Measurements from ENCODE around the gene WNK2. TPM values are rescaled to one million over a fixed set of nuclear protein-coding genes. Genes with fewer than 3 reads are reported as not detected.

Gene WNK2
- polyA plus RNA-seq, 1 experiment = not detected

GRCh38 chr9:93225417-93225816 lies 41.5 kb downstream of the WNK2 start:
- Histone ChIP-seq H3K27me3 (ENCODE audit: control insufficient read depth, insufficient read depth, low read length) (no peaks in the 10 kb centered on the region), H3K4me3 (ENCODE audit: low read depth, low read length) (no peak overlapping the region), H3K36me3 (ENCODE audit: control insufficient read depth, insufficient read depth, low read length) (no peaks in the 10 kb centered on the region)
- ChIA-PET POLR2A (no interaction called here), CTCF (no interaction called here)
- DNase-seq (ENCODE audit: low read depth) = no peak
- TF ChIP-seq CTCF (IDR thresholded peaks at IDR 0.05; ENCODE audit: insufficient read depth, low read depth, low read length) = no peak

- no peak for TF ChIP-seq CTCF (IDR thresholded peaks at IDR 0.05; ENCODE audit: insufficient read depth, low read depth, low read length)
- no peak overlapping the region for H3K4me3 ChIP-seq (ENCODE audit: low read depth, low read length)
- ChIA-PET CTCF (no interaction called here), POLR2A (no interaction called here)
- DNase-seq (ENCODE audit: low read depth) = no peak
- H3K36me3 ChIP-seq (ENCODE audit: control insufficient read depth, insufficient read depth, low read length) = no peaks in the 10 kb centered on the region
- H3K27me3 ChIP-seq (ENCODE audit: control insufficient read depth, insufficient read depth, low read length) = no peaks in the 10 kb centered on the region
These were observed 42.0 kb downstream of the WNK2 start for GRCh38 chr9:93225892-93226291.

GRCh38 chr9:93226819-93227218 lies 42.9 kb downstream of the WNK2 start:
- no peak for DNase-seq (ENCODE audit: low read depth)
- Histone ChIP-seq H3K4me3 (ENCODE audit: low read depth, low read length) (no peak overlapping the region), H3K27me3 (ENCODE audit: control insufficient read depth, insufficient read depth, low read length) (no peaks in the 10 kb centered on the region), H3K36me3 (ENCODE audit: control insufficient read depth, insufficient read depth, low read length) (no peaks in the 10 kb centered on the region)
- POLR2A ChIA-PET = no interaction called here
- TF ChIP-seq CTCF (IDR thresholded peaks at IDR 0.05; ENCODE audit: insufficient read depth, low read depth, low read length) = no peak
- CTCF ChIA-PET = no interaction called here

GRCh38 chr9:93228030-93228429 lies 44.1 kb downstream of the WNK2 start:
- CTCF ChIA-PET = no interaction called here
- no peak for TF ChIP-seq CTCF (IDR thresholded peaks at IDR 0.05; ENCODE audit: insufficient read depth, low read depth, low read length)
- no peaks in the 10 kb centered on the region for H3K36me3 ChIP-seq (ENCODE audit: control insufficient read depth, insufficient read depth, low read length)
- DNase-seq (ENCODE audit: low read depth) = no peak
- H3K4me3 ChIP-seq (ENCODE audit: low read depth, low read length) = no peak overlapping the region
- no peaks in the 10 kb centered on the region for H3K27me3 ChIP-seq (ENCODE audit: control insufficient read depth, insufficient read depth, low read length)
- POLR2A ChIA-PET = no interaction called here

- no peak for DNase-seq (ENCODE audit: low read depth)
- Histone ChIP-seq H3K4me3 (ENCODE audit: low read depth, low read length) (no peak overlapping the region), H3K36me3 (ENCODE audit: control insufficient read depth, insufficient read depth, low read length) (no peaks in the 10 kb centered on the region), H3K27me3 (ENCODE audit: control insufficient read depth, insufficient read depth, low read length) (no peaks in the 10 kb centered on the region)
- TF ChIP-seq CTCF (IDR thresholded peaks at IDR 0.05; ENCODE audit: insufficient read depth, low read depth, low read length) = no peak
- ChIA-PET CTCF (no interaction called here), POLR2A (no interaction called here)
These were observed 44.5 kb downstream of the WNK2 start for GRCh38 chr9:93228453-93228852.
